ENCODE results near the gene INVS.

GRCh38 chr9:100286257-100286656, 187.2 kb downstream of the INVS start:
- TF ChIP-seq CTCF (IDR thresholded peaks at IDR 0.05; ENCODE audit: low read depth, low read length, poor library complexity, severe bottlenecking) (no peak), EZH2phosphoT487 (IDR thresholded peaks at IDR 0.05; ENCODE audit: borderline replicate concordance, low read length) (no peak)
